Activated CD4-positive, alpha-beta T cell treated with anti-CD3 and anti-CD28 coated beads for 36 hours (primary cell): ENCODE data around the gene GORASP2. TPM values are rescaled to one million over a fixed set of nuclear protein-coding genes. Genes with fewer than 3 reads are reported as not detected.

ENCODE experiments used
- ATAC-seq: fragments of 200-7000 bp; cut with Tn5 transposase; one replicate; pipeline ENCODE4 v1.10.0; 2021; ENCODE audit warnings: mild to moderate bottlenecking, moderate library complexity
- CTCF ChIA-PET: fragments of 350-600 bp; sonication (Branson Sonifier 250); formaldehyde crosslinking; loops from one replicate; lab custom pipeline; 2021; ENCODE audit warnings: antibody characterized with exemption; lab: Charles Lee
- POLR2A ChIA-PET: fragments of 350-600 bp; sonication (Branson Sonifier 250); formaldehyde crosslinking; loops from one replicate; lab custom pipeline; 2021; ENCODE audit warnings: antibody characterized with exemption, inconsistent platforms; lab: Charles Lee
- DNase-seq: peaks from one replicate; pipeline ENCODE4 v3.0.0-alpha.2; 2020
- H3K27ac Mint-ChIP-seq: one replicate; pipeline ENCODE4 v1.8.0; 2021; ENCODE audit warnings: mixed read lengths
- H3K27me3 Mint-ChIP-seq: one replicate; pipeline ENCODE4 v1.8.0; 2021; ENCODE audit warnings: mixed read lengths
- H3K36me3 Mint-ChIP-seq: one replicate; pipeline ENCODE4 v1.8.0; 2021; ENCODE audit warnings: low read depth, mixed read lengths
- H3K4me1 Mint-ChIP-seq: one replicate; pipeline ENCODE4 v1.8.0; 2021; ENCODE audit warnings: mixed read lengths
- H3K4me3 Mint-ChIP-seq: one replicate; pipeline ENCODE4 v1.8.0; 2021; ENCODE audit warnings: mild to moderate bottlenecking, moderate library complexity, mixed read lengths
- H3K9me3 Mint-ChIP-seq: one replicate; pipeline ENCODE4 v1.8.0; 2021; ENCODE audit warnings: low read depth, mixed read lengths
- intact Hi-C, 2 experiments: fragments of 100-400 bp; cut with DNase I in 1 of 2; cut with micrococcal nuclease in 1 of 2; formaldehyde crosslinking; loops; one replicate each; pipeline versions ENCODE4 v1.14.2 to v1.15.1; 2022 to 2024; cut with DNase I, micrococcal nuclease
- total RNA-seq, 2 experiments: library from RNA; stranded (reverse); gene quantifications; one replicate each; pipeline ENCODE4 v1.2.3, GENCODE V29; 2021

The GORASP2 gene
- 10 to 100 TPM; 66.5 to 69.8 TPM for total RNA-seq

DNA sequence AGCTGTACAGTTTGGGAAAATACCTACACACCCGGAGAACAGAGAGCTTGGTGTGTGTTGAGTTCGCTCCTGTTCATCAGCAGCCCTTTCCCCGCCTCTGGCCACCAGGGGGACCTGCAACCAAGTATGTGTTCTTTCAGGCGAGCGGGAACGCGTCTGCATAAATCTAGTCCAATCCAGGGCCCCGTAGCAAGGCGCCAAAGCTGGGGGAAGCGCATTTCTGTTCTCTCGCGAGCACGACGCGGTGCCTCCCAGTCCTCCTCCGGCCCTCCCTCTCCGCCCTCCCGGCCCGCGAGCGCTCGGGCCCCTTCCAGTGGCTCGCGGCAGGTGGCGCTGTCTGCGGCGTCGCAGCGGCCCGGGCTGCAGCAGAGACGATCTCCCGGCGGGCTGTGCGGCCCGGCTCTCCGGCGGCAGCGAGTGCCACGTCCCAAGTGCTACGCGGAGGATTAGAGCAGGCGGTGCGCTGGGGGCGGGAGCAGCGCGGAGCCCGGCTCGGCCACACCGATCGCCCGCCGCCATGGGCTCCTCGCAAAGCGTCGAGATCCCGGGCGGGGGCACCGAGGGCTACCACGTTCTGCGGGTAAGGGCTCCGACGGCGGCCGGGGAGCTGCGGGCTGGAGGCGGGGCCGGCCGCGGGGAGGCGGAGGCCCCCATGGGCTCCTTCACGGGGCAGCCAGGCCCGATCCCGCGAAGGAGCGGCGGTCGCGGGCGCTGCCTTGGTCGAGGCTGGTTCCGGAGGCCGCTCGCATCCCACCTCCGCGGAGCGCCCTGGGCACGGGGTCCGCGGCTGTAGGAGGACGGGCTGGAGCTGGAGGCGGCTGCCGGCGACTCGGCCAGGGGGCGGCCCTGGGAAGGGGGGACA is at the start of gene GORASP2:
Gene GORASP2 (plus strand): TSS at position 430 of the 862 bp plus-strand sequence. CDS start 88 bp downstream, at position 518.
- H3K36me3 Mint-ChIP-seq = peaks cover 20% of the 10 kb centered on the region
- peak; percentile 94 for ATAC-seq
- H3K27ac Mint-ChIP-seq = peak within 1 kb of the TSS; percentile 96
- intact Hi-C loops = loop anchor here (1.0 to 10.0 kb wide), 21 partner anchors 44 to 1627 kb away; partner anchors contain the start of genes DCAF17 (in 2 of the 2), ERICH2 (in 2 of the 2), CFAP210 (in 1 of the 2) and DLX2 (in 1 of the 2)
- no peaks in the 10 kb centered on the region for H3K27me3 Mint-ChIP-seq
- CTCF ChIA-PET = interaction anchor here (0.5 to 3.1 kb wide), 47 partner anchors 9 to 1256 kb away, joined by 3 to 16 read pairs (median 4); partner anchors contain the start of genes DCAF17, ERICH2, GAD1 and METTL8
- H3K4me3 Mint-ChIP-seq = peak within 1 kb of the TSS; percentile 96
- POLR2A ChIA-PET = interaction anchor here (0.5 to 2.7 kb wide), 6 partner anchors 9 to 1200 kb away, joined by 3 to 17 read pairs (median 4); partner anchors contain the start of genes DCAF17 and METTL8
- peaks cover 2% of the 10 kb centered on the region for H3K9me3 Mint-ChIP-seq
- DNase-seq = peak; percentile 99
- H3K4me1 Mint-ChIP-seq = peaks cover 36% of the 10 kb centered on the region

DNA sequence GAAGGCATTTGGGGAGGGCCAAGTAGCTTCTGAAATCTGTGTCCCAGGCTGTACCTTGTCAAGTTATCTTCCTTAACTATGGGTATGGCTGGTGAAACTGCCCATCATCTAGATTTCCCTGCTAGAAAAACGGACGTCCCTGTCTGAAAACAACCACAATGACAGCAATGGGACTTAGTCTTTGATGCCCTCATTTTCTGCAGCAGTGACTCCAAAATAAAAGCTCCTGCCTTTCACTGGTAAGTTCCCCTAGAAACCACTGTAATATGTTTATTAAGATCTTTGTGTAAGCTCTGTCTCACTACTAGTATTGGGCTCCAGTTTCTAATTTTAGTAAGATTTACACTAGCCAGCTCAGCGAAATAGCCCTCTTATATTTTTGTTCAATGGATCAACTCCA is 47.2 kb upstream of the GORASP2 start:
- Mint-ChIP-seq H3K36me3 (no peaks in the 10 kb centered on the region), H3K9me3 (no peaks in the 10 kb centered on the region), H3K27ac (no peak overlapping the region), H3K4me1 (peaks cover 6% of the 10 kb centered on the region), H3K4me3 (no peak overlapping the region), H3K27me3 (peaks cover 8% of the 10 kb centered on the region)
- ChIA-PET CTCF (interaction anchor here (1.3 to 1.9 kb wide), 2 partner anchors 8 to 10 kb away, joined by 4 to 11 read pairs; no protein-coding TSS in a partner anchor), POLR2A (no interaction called here)
- intact Hi-C loops = no loop called here
- no peak for DNase-seq
- ATAC-seq = no peak

DNA sequence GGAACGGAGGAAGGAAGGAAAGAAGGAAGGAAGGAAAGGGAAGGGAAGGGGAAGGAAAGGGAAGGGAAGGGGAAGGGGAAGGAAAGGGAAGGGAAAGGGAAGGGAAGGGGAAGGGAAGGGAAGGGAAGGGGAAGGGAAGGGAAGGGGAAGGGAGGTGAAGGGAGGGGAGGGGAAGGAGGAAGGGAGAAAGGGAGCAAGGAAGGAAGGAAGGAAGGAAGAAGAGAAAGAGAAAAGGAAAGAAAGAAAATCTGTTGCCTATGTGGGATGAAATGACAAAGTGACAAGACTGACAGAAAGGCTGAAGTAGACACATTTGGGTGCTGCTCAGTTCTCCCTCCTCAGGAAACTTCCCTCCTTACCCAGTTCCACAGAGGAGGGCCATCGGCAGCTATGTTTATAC is 46.3 kb upstream of the GORASP2 start:
- Mint-ChIP-seq H3K4me1 (peaks cover 6% of the 10 kb centered on the region), H3K36me3 (no peaks in the 10 kb centered on the region), H3K4me3 (no peak overlapping the region), H3K27me3 (peaks cover 8% of the 10 kb centered on the region), H3K27ac (no peak overlapping the region), H3K9me3 (no peaks in the 10 kb centered on the region)
- ATAC-seq (no peak), DNase-seq (no peak)
- intact Hi-C loops = no loop called here
- CTCF ChIA-PET = interaction anchor here (0.5 to 1.9 kb wide), 2 partner anchors 9 to 11 kb away, joined by 4 to 11 read pairs; no protein-coding TSS in a partner anchor
- POLR2A ChIA-PET = no interaction called here

- peaks cover 8% of the 10 kb centered on the region for H3K27me3 Mint-ChIP-seq
- H3K9me3 Mint-ChIP-seq = no peaks in the 10 kb centered on the region
- H3K27ac Mint-ChIP-seq = no peak overlapping the region
- H3K36me3 Mint-ChIP-seq = no peaks in the 10 kb centered on the region
- intact Hi-C loops = no loop called here
- no peak overlapping the region for H3K4me3 Mint-ChIP-seq
- CTCF ChIA-PET = no interaction called here
- DNase-seq (no peak), ATAC-seq (no peak)
- POLR2A ChIA-PET = interaction anchor here (0.5 kb wide), 1 partner anchor 15 kb away, joined by 4 read pairs; no protein-coding TSS in a partner anchor
- H3K4me1 Mint-ChIP-seq = no peaks in the 10 kb centered on the region
These were observed 45.4 kb upstream of the GORASP2 start for GRCh38 chr2:170883683-170884082.

DNA sequence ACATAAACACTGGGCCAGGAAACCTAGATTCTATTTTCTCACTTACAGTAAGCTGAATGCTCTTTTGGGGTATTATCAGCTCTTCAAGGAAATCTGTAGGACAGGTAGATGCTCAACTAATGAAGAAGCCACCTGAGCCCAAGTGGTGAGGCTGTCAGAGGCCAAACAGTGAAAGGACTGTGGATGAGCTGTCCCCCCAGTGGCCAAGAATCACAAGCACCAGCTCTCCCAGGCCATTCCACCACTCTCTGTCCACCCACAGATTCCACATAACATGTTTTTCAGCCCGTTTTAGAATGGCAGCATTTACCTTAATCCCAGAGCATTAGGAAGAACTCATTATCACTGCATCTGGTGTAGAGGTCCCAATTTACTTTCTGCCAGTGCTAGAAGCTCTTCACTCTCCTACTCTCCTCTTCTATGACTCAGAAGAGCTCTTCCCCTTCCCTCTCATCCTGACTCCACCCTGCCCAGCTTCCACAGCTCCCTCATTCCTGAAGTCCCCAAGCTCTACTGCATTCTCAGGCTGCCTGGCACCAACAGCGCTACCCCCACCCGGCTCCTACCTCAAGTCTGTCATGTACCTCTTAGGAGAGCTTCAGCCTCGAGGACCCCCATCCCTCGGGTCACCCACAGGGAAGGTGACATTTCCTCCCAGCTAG is 43.8 kb upstream of the GORASP2 start:
- intact Hi-C loops = no loop called here
- POLR2A ChIA-PET = no interaction called here

DNA sequence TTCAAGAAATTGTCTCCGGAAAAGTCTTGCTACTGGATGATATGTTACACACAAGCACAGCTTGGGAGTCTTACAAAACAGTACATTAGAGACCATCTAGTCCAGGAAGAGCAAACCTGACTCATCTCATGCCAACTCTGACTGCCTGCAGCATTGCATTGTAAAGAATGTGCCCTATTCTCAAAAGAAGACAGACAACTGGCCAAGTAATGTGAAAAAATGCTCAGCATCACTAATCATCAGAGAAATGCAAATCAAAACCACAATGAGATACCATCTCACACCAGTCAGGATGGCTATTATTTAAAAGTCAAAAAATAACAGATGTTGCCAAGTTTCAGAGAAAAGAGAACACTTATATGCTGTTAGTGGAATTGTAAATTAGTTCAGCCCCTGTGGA is 42.7 kb upstream of the GORASP2 start:
- Mint-ChIP-seq H3K27ac (no peak overlapping the region), H3K36me3 (no peaks in the 10 kb centered on the region), H3K9me3 (no peaks in the 10 kb centered on the region), H3K4me3 (no peak overlapping the region), H3K4me1 (no peaks in the 10 kb centered on the region), H3K27me3 (peaks cover 10% of the 10 kb centered on the region)
- intact Hi-C loops = no loop called here
- ChIA-PET CTCF (interaction anchor here (1.9 kb wide), 1 partner anchor 14 kb away, joined by 15 read pairs; no protein-coding TSS in a partner anchor), POLR2A (no interaction called here)
- no peak for ATAC-seq
- no peak for DNase-seq

More for the DNA sequence above, 43.8 kb upstream of the GORASP2 start:
- Mint-ChIP-seq H3K4me1 (no peaks in the 10 kb centered on the region), H3K36me3 (no peaks in the 10 kb centered on the region), H3K9me3 (no peaks in the 10 kb centered on the region), H3K27ac (no peak overlapping the region), H3K27me3 (peaks cover 10% of the 10 kb centered on the region), H3K4me3 (no peak overlapping the region)
- CTCF ChIA-PET = interaction anchor here (0.7 to 1.9 kb wide), 2 partner anchors 13 to 23 kb away, joined by 3 to 15 read pairs; no protein-coding TSS in a partner anchor
- DNase-seq = no peak
- ATAC-seq = no peak

DNA sequence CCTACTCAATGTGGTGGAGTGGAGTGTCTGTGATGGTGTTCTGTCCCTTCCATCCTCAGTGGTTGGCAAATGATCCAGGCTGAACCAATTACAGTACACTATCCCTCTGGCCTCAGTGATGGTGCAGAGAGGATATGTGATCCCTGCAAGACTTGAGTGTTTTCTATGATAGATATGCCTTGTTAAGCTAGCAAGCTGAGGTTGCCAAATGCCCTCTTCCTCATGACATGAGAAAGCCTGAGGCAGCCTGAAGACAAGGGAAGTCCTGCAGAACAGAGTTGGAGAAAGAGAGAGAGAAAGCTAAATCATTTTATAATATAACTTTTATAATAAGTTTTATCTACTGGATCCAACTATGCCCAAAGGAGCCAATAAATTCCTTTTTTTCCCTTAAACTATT is 41.6 kb upstream of the GORASP2 start:
- Mint-ChIP-seq H3K4me3 (no peak overlapping the region), H3K36me3 (no peaks in the 10 kb centered on the region), H3K27ac (no peak overlapping the region), H3K4me1 (no peaks in the 10 kb centered on the region), H3K9me3 (no peaks in the 10 kb centered on the region), H3K27me3 (peaks cover 7% of the 10 kb centered on the region)
- CTCF ChIA-PET = interaction anchor here (5.7 kb wide), 1 partner anchor 15 kb away, joined by 26 read pairs; no protein-coding TSS in a partner anchor
- POLR2A ChIA-PET = no interaction called here
- DNase-seq (no peak), ATAC-seq (no peak)
- intact Hi-C loops = no loop called here

DNA sequence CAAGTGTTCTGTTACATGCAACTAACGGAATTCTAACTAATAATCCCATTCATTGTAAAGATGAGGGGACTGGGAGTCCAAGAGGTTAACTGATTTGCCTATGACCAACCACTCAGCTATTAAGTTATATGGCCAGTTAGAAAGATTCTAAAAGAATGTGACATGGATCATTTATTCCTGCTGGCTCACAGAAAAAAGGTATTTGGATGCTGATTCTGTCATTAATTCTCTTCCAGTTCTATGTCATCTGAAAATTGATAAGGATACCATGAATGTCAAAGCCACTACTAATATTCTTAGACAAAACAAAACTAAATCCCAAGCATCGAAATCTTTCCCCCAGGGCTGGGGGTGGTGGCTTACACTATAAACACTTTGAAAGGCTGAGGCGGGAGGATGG is 41.2 kb upstream of the GORASP2 start:
- intact Hi-C loops = no loop called here
- Mint-ChIP-seq H3K36me3 (no peaks in the 10 kb centered on the region), H3K27ac (no peak overlapping the region), H3K4me3 (no peak overlapping the region), H3K9me3 (no peaks in the 10 kb centered on the region), H3K27me3 (peaks cover 6% of the 10 kb centered on the region), H3K4me1 (no peaks in the 10 kb centered on the region)
- ChIA-PET CTCF (interaction anchor here (5.7 kb wide), 1 partner anchor 16 kb away, joined by 26 read pairs; no protein-coding TSS in a partner anchor), POLR2A (interaction anchor here (0.7 kb wide), 1 partner anchor 952 kb away, joined by 4 read pairs; no protein-coding TSS in a partner anchor)
- ATAC-seq (no peak), DNase-seq (no peak)

DNA sequence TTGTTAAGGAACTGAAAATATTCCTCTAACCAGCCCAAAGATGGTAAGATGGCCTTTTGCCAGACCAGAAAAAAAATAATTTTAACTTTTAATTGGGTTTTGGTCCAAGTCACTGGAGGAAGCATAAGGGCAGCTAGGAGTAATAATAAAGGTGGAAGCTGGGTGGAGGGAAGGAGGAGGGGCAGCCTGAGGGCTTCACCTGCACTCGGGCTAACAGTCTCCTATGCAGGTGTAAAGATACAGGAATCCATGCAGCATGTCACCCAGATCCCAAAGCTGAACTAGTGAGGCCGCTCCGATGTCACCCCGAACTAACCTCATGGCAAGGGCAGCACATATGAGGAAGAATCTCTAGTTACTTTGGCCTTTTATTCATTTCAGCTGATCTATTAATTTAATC is 37.2 kb upstream of the GORASP2 start:
- Mint-ChIP-seq H3K27me3 (peaks cover 4% of the 10 kb centered on the region), H3K36me3 (no peaks in the 10 kb centered on the region), H3K4me1 (no peaks in the 10 kb centered on the region), H3K9me3 (no peaks in the 10 kb centered on the region), H3K27ac (no peak overlapping the region), H3K4me3 (no peak overlapping the region)
- ATAC-seq = no peak
- intact Hi-C loops = no loop called here
- CTCF ChIA-PET = interaction anchor here (0.7 to 5.7 kb wide), 3 partner anchors 14 to 1074 kb away, joined by 3 to 26 read pairs (median 5); no protein-coding TSS in a partner anchor
- POLR2A ChIA-PET = no interaction called here
- DNase-seq = no peak

- no peak for DNase-seq
- ATAC-seq = no peak
- peaks cover 4% of the 10 kb centered on the region for H3K27me3 Mint-ChIP-seq
- POLR2A ChIA-PET = no interaction called here
- CTCF ChIA-PET = interaction anchor here (0.6 to 5.7 kb wide), 3 partner anchors 13 to 637 kb away, joined by 3 to 26 read pairs (median 5); no protein-coding TSS in a partner anchor
- H3K4me1 Mint-ChIP-seq = no peaks in the 10 kb centered on the region
- no peak overlapping the region for H3K4me3 Mint-ChIP-seq
- H3K9me3 Mint-ChIP-seq = no peaks in the 10 kb centered on the region
- no peak overlapping the region for H3K27ac Mint-ChIP-seq
- H3K36me3 Mint-ChIP-seq = no peaks in the 10 kb centered on the region
- intact Hi-C loops = no loop called here
These were observed 36.6 kb upstream of the GORASP2 start for GRCh38 chr2:170892391-170892951.
